Non-pigmented ciliary epithelial cell (primary cell): ENCODE data around the gene C9orf78.
A peak's percentile ranks its signal among the peaks of the same experiment; 100 is the strongest.

ENCODE experiments used
- DNase-seq: peaks from one replicate; pipeline ENCODE4 v3.0.0-alpha.2; 2010; ENCODE audit warnings: low read depth

The C9orf78 gene

GRCh38 chr9:129835128-129835859 lies at the start of gene C9orf78, which contains the start of gene USP20:
Gene C9orf78 (minus strand): TSS chr9:129835275. CDS start chr9:129835221, 54 bp downstream.
Gene USP20 (plus strand): TSS chr9:129835458. CDS start chr9:129852556, 17,098 bp downstream.
- DNase-seq, result peak; percentile 57

GRCh38 chr9:129884220-129885017 lies 49.3 kb upstream of the C9orf78 start:
- DNase-seq, result peak; percentile 24

- DNase-seq, result no peak
These were observed 46.7 kb upstream of the C9orf78 start for GRCh38 chr9:129881547-129882324.

GRCh38 chr9:129880654-129881546 lies 45.8 kb upstream of the C9orf78 start:
- peak; percentile 30 for DNase-seq

GRCh38 chr9:129879991-129880653 lies 45.0 kb upstream of the C9orf78 start:
- no peak for DNase-seq

GRCh38 chr9:129879103-129879699 lies 44.1 kb upstream of the C9orf78 start:
- no peak for DNase-seq

- no peak for DNase-seq
These were observed 43.2 kb upstream of the C9orf78 start for GRCh38 chr9:129878291-129878690.

- DNase-seq, result no peak
These were observed 41.7 kb upstream of the C9orf78 start for GRCh38 chr9:129876815-129877214.

- DNase-seq, result no peak
These were observed 40.8 kb upstream of the C9orf78 start for GRCh38 chr9:129875687-129876395.

- DNase-seq, result no peak
These were observed 40.1 kb upstream of the C9orf78 start for GRCh38 chr9:129875181-129875611.

- DNase-seq, result no peak
These were observed 39.4 kb upstream of the C9orf78 start for GRCh38 chr9:129874261-129875101.

- no peak for DNase-seq
These were observed 38.6 kb upstream of the C9orf78 start for GRCh38 chr9:129873563-129874190.

GRCh38 chr9:129871046-129871445 lies 36.0 kb upstream of the C9orf78 start:
- no peak for DNase-seq

- no peak for DNase-seq
These were observed 34.8 kb upstream of the C9orf78 start for GRCh38 chr9:129869585-129870501.

GRCh38 chr9:129868872-129869486 lies 33.9 kb upstream of the C9orf78 start:
- DNase-seq, result no peak

- DNase-seq, result no peak
These were observed 33.2 kb upstream of the C9orf78 start for GRCh38 chr9:129868023-129868871.
